Measurements from ENCODE around the gene PXDC1.

Gene PXDC1

DNA sequence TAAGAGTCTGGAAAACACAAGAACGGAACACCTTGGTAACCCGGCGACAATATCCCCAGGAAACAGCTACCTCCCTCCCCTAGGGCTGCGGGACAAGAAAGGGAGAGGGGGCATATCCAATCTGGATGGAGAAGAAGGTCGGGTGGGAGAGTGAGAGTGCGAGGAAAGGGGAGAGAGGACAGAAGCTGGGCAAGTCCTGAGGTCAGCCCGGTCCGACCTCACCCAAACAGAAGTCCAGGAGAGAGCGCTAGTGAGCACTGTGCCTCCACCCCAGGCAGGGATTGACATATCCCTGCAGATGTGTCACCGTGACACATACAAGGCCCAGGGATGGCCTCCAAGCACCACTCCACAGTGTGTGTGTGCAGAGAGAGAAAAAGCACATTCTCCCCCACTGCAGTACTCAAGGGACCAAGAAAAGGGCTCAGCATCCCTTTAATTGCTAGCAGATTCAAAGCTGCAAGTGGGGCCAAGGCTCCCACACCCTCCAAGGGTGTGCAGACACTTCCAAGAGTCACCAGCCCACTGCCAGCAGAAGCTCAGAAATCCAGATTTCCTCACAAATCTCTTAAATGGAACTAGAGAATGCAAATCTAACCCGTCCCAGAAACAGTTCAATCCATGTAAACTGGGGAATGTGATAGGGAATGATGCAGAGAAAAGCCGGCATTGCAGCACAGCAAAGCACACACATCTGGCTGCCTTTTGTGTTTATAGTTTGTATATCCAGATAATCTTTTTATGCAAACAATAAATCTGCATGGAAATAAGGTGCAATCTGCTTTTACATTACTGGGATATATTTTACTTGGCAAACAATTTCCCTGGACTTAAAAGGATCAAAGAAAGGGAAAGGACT, 3.1 kb downstream of the PXDC1 start:
- H3K36me3 ChIP-seq (ENCODE audit: control insufficient read depth, insufficient read depth, low read length) = no peaks in the 10 kb centered on the region
- peaks cover 2% of the 10 kb centered on the region for H3K27me3 ChIP-seq (ENCODE audit: insufficient read depth, low read length, poor library complexity)
- no peaks in the 10 kb centered on the region for H3K79me1 ChIP-seq (ENCODE audit: low read length)
- no peak overlapping the region for H2AK5ac ChIP-seq (ENCODE audit: low read length)
- H2BK5ac ChIP-seq (ENCODE audit: low read length) = no peak overlapping the region
- no peak overlapping the region for H3K4me3 ChIP-seq (ENCODE audit: low read length)
- no peak overlapping the region for H3K9ac ChIP-seq (ENCODE audit: low read length)
- H4K5ac ChIP-seq (ENCODE audit: low read length) = no peak overlapping the region
- H3K4me2 ChIP-seq (ENCODE audit: low read length) = no peak overlapping the region
- H3K18ac ChIP-seq (ENCODE audit: low read length) = no peak overlapping the region
- no peaks in the 10 kb centered on the region for H3K4me1 ChIP-seq (ENCODE audit: control insufficient read depth, low read depth, low read length)
- no peak overlapping the region for H3K56ac ChIP-seq (ENCODE audit: low read length)
- no peak overlapping the region for H3K23ac ChIP-seq (ENCODE audit: low read length)
- no peak overlapping the region for H3K4ac ChIP-seq (ENCODE audit: low read depth, low read length)
- WGBS (ENCODE audit: extremely low coverage, insufficient coverage, low lambda C conversion rate) = no CpG with 5 or more reads among the region's 12 CpGs
- no peaks in the 10 kb centered on the region for H3K79me2 ChIP-seq (ENCODE audit: control insufficient read depth, insufficient read depth, low read length)
- no peak overlapping the region for H4K8ac ChIP-seq (ENCODE audit: low read depth, low read length)
- no peak overlapping the region for H2BK120ac ChIP-seq (ENCODE audit: low read depth, low read length)
- H3K27ac ChIP-seq (ENCODE audit: low read depth, low read length) = no peak overlapping the region
- no peak overlapping the region for H2BK15ac ChIP-seq (replicated peaks; ENCODE audit: low read depth)
- DNase-seq = peak; percentile 85

DNA sequence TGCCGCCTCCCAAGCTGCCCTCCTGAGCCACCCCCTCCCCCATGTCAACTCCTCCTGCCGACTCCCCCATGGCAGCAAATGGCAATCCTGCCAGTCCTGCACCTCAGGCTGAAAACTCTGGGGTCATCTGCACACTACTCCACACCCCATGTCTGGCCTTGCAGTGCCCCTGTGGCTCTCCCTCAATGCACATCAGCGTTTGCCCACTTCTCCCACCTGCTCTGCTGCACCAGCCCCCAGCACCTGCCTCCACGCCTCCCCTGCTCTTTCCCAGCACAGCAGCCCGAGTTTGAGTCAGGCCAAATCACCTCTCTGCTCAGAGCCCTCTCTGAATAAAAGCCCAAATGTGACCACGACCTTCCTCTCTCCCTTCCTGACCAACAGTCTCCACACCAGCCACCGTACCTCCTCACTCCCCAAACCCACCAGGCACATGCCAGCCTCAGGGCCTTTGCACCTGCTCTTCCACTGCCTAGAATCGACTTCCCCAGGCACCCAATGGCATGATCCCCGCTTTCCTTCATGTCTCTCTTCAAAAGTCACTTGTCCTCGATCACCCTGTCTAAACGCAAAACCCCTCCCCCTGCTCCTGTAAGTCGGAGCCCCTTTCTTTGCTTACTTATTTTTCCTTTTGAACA, 4.3 kb downstream of the PXDC1 start:
- H3K18ac ChIP-seq (ENCODE audit: low read length) = no peak overlapping the region
- no peak overlapping the region for H2BK5ac ChIP-seq (ENCODE audit: low read length)
- no peak overlapping the region for H3K4ac ChIP-seq (ENCODE audit: low read depth, low read length)
- H3K4me1 ChIP-seq (ENCODE audit: control insufficient read depth, low read depth, low read length) = no peaks in the 10 kb centered on the region
- H3K79me1 ChIP-seq (ENCODE audit: low read length) = no peaks in the 10 kb centered on the region
- no peak overlapping the region for H3K23ac ChIP-seq (ENCODE audit: low read length)
- H3K56ac ChIP-seq (ENCODE audit: low read length) = no peak overlapping the region
- no peak overlapping the region for H2BK15ac ChIP-seq (replicated peaks; ENCODE audit: low read depth)
- no peaks in the 10 kb centered on the region for H3K79me2 ChIP-seq (ENCODE audit: control insufficient read depth, insufficient read depth, low read length)
- no peak overlapping the region for H2BK120ac ChIP-seq (ENCODE audit: low read depth, low read length)
- no CpG with 5 or more reads among the region's 12 CpGs for WGBS (ENCODE audit: extremely low coverage, insufficient coverage, low lambda C conversion rate)
- H4K5ac ChIP-seq (ENCODE audit: low read length) = no peak overlapping the region
- H4K8ac ChIP-seq (ENCODE audit: low read depth, low read length) = no peak overlapping the region
- no peak for DNase-seq
- H3K4me3 ChIP-seq (ENCODE audit: low read length) = no peak overlapping the region
- H3K4me2 ChIP-seq (ENCODE audit: low read length) = no peak overlapping the region
- no peaks in the 10 kb centered on the region for H3K27me3 ChIP-seq (ENCODE audit: insufficient read depth, low read length, poor library complexity)
- no peaks in the 10 kb centered on the region for H3K36me3 ChIP-seq (ENCODE audit: control insufficient read depth, insufficient read depth, low read length)
- H3K9ac ChIP-seq (ENCODE audit: low read length) = no peak overlapping the region
- no peak overlapping the region for H2AK5ac ChIP-seq (ENCODE audit: low read length)
- H3K27ac ChIP-seq (ENCODE audit: low read depth, low read length) = no peak overlapping the region

DNA sequence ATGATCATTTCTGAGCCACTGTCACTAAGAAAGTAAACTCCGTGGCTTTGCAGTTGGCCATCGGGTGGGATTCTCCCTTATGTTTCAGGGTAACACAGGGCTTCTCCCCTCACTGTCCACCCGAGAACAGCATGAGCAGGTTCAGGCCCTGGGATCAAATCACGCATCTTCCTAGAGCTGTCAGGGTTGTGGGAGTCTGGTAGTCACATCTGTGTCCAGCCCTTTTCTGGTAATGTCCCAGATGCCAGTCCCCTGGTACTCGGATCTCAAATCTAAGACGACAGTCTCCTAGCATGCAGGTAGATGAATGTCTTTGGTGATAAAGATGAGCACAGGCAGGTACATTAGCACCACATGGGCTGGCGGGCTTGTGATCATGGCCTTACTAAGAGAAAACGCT, 4.8 kb downstream of the PXDC1 start:
- Histone ChIP-seq H3K4me1 (ENCODE audit: control insufficient read depth, low read depth, low read length) (no peaks in the 10 kb centered on the region), H3K79me1 (ENCODE audit: low read length) (no peaks in the 10 kb centered on the region), H3K4me3 (ENCODE audit: low read length) (no peak overlapping the region), H3K79me2 (ENCODE audit: control insufficient read depth, insufficient read depth, low read length) (no peaks in the 10 kb centered on the region), H4K8ac (ENCODE audit: low read depth, low read length) (no peak overlapping the region), H3K36me3 (ENCODE audit: control insufficient read depth, insufficient read depth, low read length) (no peaks in the 10 kb centered on the region), H3K4me2 (ENCODE audit: low read length) (no peak overlapping the region), H3K4ac (ENCODE audit: low read depth, low read length) (no peak overlapping the region), H3K56ac (ENCODE audit: low read length) (no peak overlapping the region), H4K5ac (ENCODE audit: low read length) (no peak overlapping the region), H2BK120ac (ENCODE audit: low read depth, low read length) (no peak overlapping the region), H3K23ac (ENCODE audit: low read length) (no peak overlapping the region), H3K27ac (ENCODE audit: low read depth, low read length) (no peak overlapping the region), H3K27me3 (ENCODE audit: insufficient read depth, low read length, poor library complexity) (no peaks in the 10 kb centered on the region), H3K9ac (ENCODE audit: low read length) (no peak overlapping the region), H3K18ac (ENCODE audit: low read length) (no peak overlapping the region), H2AK5ac (ENCODE audit: low read length) (no peak overlapping the region), H2BK15ac (replicated peaks; ENCODE audit: low read depth) (no peak overlapping the region), H2BK5ac (ENCODE audit: low read length) (no peak overlapping the region)
- WGBS (ENCODE audit: extremely low coverage, insufficient coverage, low lambda C conversion rate) = no CpG with 5 or more reads among the region's 8 CpGs
- DNase-seq = no peak

- Histone ChIP-seq H2BK120ac (ENCODE audit: low read depth, low read length) (no peak overlapping the region), H3K4me1 (ENCODE audit: control insufficient read depth, low read depth, low read length) (no peaks in the 10 kb centered on the region), H4K5ac (ENCODE audit: low read length) (no peak overlapping the region), H4K8ac (ENCODE audit: low read depth, low read length) (no peak overlapping the region), H3K27ac (ENCODE audit: low read depth, low read length) (no peak overlapping the region), H2BK5ac (ENCODE audit: low read length) (no peak overlapping the region), H3K4me2 (ENCODE audit: low read length) (no peak overlapping the region), H3K18ac (ENCODE audit: low read length) (no peak overlapping the region), H3K23ac (ENCODE audit: low read length) (no peak overlapping the region), H3K4ac (ENCODE audit: low read depth, low read length) (no peak overlapping the region), H3K79me2 (ENCODE audit: control insufficient read depth, insufficient read depth, low read length) (no peaks in the 10 kb centered on the region), H3K27me3 (ENCODE audit: insufficient read depth, low read length, poor library complexity) (no peaks in the 10 kb centered on the region), H3K56ac (ENCODE audit: low read length) (no peak overlapping the region), H3K4me3 (ENCODE audit: low read length) (no peak overlapping the region), H3K36me3 (ENCODE audit: control insufficient read depth, insufficient read depth, low read length) (no peaks in the 10 kb centered on the region), H3K79me1 (ENCODE audit: low read length) (no peaks in the 10 kb centered on the region), H2AK5ac (ENCODE audit: low read length) (no peak overlapping the region), H3K9ac (ENCODE audit: low read length) (no peak overlapping the region), H2BK15ac (replicated peaks; ENCODE audit: low read depth) (no peak overlapping the region)
- DNase-seq = no peak
- WGBS (ENCODE audit: extremely low coverage, insufficient coverage, low lambda C conversion rate) = no CpG with 5 or more reads among the region's 11 CpGs
Observed at GRCh38 chr6:3746119-3746691, 5.3 kb downstream of the PXDC1 start.

GRCh38 chr6:3745566-3746118, 5.9 kb downstream of the PXDC1 start:
- Histone ChIP-seq H3K36me3 (ENCODE audit: control insufficient read depth, insufficient read depth, low read length) (no peaks in the 10 kb centered on the region), H3K4me1 (ENCODE audit: control insufficient read depth, low read depth, low read length) (no peaks in the 10 kb centered on the region), H3K27me3 (ENCODE audit: insufficient read depth, low read length, poor library complexity) (no peaks in the 10 kb centered on the region), H3K79me1 (ENCODE audit: low read length) (no peaks in the 10 kb centered on the region), H3K9ac (ENCODE audit: low read length) (no peak overlapping the region), H3K4me3 (ENCODE audit: low read length) (no peak overlapping the region), H3K79me2 (ENCODE audit: control insufficient read depth, insufficient read depth, low read length) (no peaks in the 10 kb centered on the region), H3K27ac (ENCODE audit: low read depth, low read length) (no peak overlapping the region), H2BK120ac (ENCODE audit: low read depth, low read length) (no peak overlapping the region), H4K8ac (ENCODE audit: low read depth, low read length) (no peak overlapping the region), H2BK5ac (ENCODE audit: low read length) (no peak overlapping the region), H4K5ac (ENCODE audit: low read length) (no peak overlapping the region), H3K18ac (ENCODE audit: low read length) (no peak overlapping the region), H2AK5ac (ENCODE audit: low read length) (no peak overlapping the region), H3K4ac (ENCODE audit: low read depth, low read length) (no peak overlapping the region), H2BK15ac (replicated peaks; ENCODE audit: low read depth) (no peak overlapping the region), H3K56ac (ENCODE audit: low read length) (no peak overlapping the region), H3K23ac (ENCODE audit: low read length) (no peak overlapping the region), H3K4me2 (ENCODE audit: low read length) (no peak overlapping the region)
- DNase-seq = no peak
- no CpG with 5 or more reads among the region's 4 CpGs for WGBS (ENCODE audit: extremely low coverage, insufficient coverage, low lambda C conversion rate)

Data from mesendoderm (in vitro differentiated cells).